H1 (cell line): Measurements from ENCODE around the gene FBLN2. TPM values are rescaled to one million over a fixed set of nuclear protein-coding genes. Genes with fewer than 3 reads are reported as not detected.

Experiments used
- GABPA ChIP-seq: IDR thresholded peaks from 2 replicates; pipeline ENCODE4 v1.6.1; 2011; ENCODE audit warnings: mild to moderate bottlenecking, low read length, moderate library complexity, borderline replicate concordance; ENCODE audit not compliant: insufficient read depth
- SUZ12 ChIP-seq: fragments of 200-600 bp; sonication (generic); IDR thresholded peaks from 2 replicates; pipeline ENCODE4 v1.6.1; 2012; ENCODE audit warnings: mild to moderate bottlenecking, inconsistent platforms, low read length, moderate library complexity, mixed read lengths
- polyA plus RNA-seq, 7 experiments: library from polyadenylated mRNA; depleted of rRNA in 3 of 7; stranded (reverse) in 5 of 7; unstranded in 2 of 7; fragments of >200 nt in 5 of 7; fragments of 200-250 nt in 2 of 7; gene quantifications; 1 replicate in 5 of 7; 2 replicates in 1 of 7; 4 replicates in 1 of 7; pipeline versions ENCODE4 v1.2.1 to v1.2.3, GENCODE V29; 2011 to 2013; ENCODE audit warnings: missing spikeins in 2 of 7, mixed read lengths in 2 of 7
- total RNA-seq: library from RNA; stranded (reverse); fragmentation: NEBNext Ultra II Directional; extraction: Animal tissue kit (Norgen Biotek cat#: 25700); gene quantifications from 2 replicates; pipeline ENCODE4 v1.2.1, GENCODE V29; 2021

Gene FBLN2
- total and polyA plus RNA-seq, 2 of the 8 experiments (the other 6 are each of a cell fraction or from before 2014, with no cell fraction given) = 17.4 to 24.2 TPM

DNA sequence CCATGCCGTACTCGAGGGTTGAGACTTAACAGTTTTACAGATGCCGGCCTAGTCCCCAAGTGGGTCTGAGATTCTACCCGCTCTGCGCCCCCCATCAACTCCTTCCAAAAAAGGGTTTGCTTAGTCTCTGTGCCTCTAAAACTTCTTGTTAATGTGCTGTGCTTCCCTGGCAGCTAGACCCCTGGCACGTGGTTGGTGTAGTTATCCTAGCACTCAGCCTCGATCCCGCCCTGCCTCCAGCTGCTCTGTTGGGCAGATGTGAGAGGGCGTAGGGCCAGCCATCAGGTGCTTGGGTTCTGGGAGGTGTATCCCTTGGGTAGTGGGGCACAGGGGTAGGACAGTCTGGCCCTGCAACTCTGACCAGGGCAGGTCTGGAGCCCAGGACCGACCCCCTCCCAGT, 79.5 kb downstream of the FBLN2 start (continued):
- TF ChIP-seq GABPA = no peak
- TF ChIP-seq SUZ12 = no peak
- TF ChIP-seq, all 59 proteins: peak for 0
